Astrocyte (in vitro differentiated cells and primary cell): Measurements from ENCODE around the gene NUP93.

Source experiments
- CTCF ChIP-seq: IDR thresholded peaks from 2 replicates; pipeline ENCODE4 v1.5.1; 2011; ENCODE audit warnings: low read depth, mild to moderate bottlenecking, inconsistent platforms, low read length, moderate library complexity; ENCODE audit not compliant: insufficient read depth
- EZH2 ChIP-seq: IDR thresholded peaks from 2 replicates; pipeline ENCODE4 v1.6.1; 2012; ENCODE audit warnings: mild to moderate bottlenecking, low read length, inconsistent platforms; ENCODE audit not compliant: insufficient read depth

GRCh38 chr16:56765949-56766348 is 36.0 kb downstream of the NUP93 start:
- TF ChIP-seq CTCF (no peak), EZH2 (no peak)
